Coronary artery (tissue), 2 donors: ENCODE results near the gene SLC22A25.
"Not testable (repeated sequence)": the region's sequence is repeated elsewhere in the genome, so short reads cannot be mapped to it uniquely, and the experiment has no call there.

Experiments used
- DNase-seq: peaks from one replicate; pipeline ENCODE4 v3.0.0-alpha.2; 2017; ENCODE audit warnings: low spot score
- H3K27ac ChIP-seq, 2 donors: fragments of 200-600 bp; sonication (generic); one replicate each; pipeline ENCODE4 v1.5.1; 2016 to 2019
- H3K4me3 ChIP-seq: fragments of 200-600 bp; sonication (generic); 2 replicates; pipeline ENCODE4 v1.5.1; 2016; ENCODE audit warnings: mild to moderate bottlenecking, moderate library complexity
- CTCF ChIP-seq: fragments of 200-600 bp; sonication (generic); IDR thresholded peaks from one replicate; pipeline ENCODE4 v1.5.1; 2019; ENCODE audit warnings: antibody characterized with exemption

The SLC22A25 gene

DNA sequence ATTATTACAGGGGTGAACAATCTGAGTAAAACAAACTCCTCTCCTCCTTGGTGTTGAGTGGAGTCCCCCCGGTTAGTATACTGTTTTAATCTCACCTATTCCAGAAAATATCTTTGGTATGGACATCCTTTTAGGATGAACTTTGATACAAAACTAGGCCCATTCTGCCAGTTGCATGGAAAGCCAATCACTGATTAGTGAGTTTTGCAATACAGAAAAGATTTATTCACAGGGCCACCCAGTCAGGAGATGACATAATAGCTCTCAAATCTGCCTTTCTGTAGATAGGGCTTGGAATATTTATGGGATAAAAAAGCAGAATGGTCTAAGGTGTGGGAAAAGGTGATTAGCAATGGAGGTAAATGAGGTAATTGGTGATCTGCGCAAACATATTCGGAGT, 30.3 kb upstream of the SLC22A25 start:
- no peak for DNase-seq

GRCh38 chr11:63262547-63262946, 19.1 kb upstream of the SLC22A25 start:
- no peak for DNase-seq
- Histone ChIP-seq H3K4me3 (no peak overlapping the region), H3K27ac (no peak overlapping the region)
- no peak for TF ChIP-seq CTCF

More for the DNA sequence above, 30.3 kb upstream of the SLC22A25 start:
- TF ChIP-seq CTCF = no peak
- H3K27ac ChIP-seq = no peak overlapping the region
- H3K4me3 ChIP-seq = no peak overlapping the region

- no peak for TF ChIP-seq CTCF
- no peak overlapping the region for H3K27ac ChIP-seq
- no peak for DNase-seq
- H3K4me3 ChIP-seq = no peak overlapping the region
These were observed 7.9 kb upstream of the SLC22A25 start for GRCh38 chr11:63251312-63251711.

- no peak for DNase-seq
- TF ChIP-seq CTCF = no peak
- H3K27ac ChIP-seq = no peak overlapping the region
- H3K4me3 ChIP-seq = no peak overlapping the region
These were observed 7.0 kb upstream of the SLC22A25 start for GRCh38 chr11:63250162-63251050.

DNA sequence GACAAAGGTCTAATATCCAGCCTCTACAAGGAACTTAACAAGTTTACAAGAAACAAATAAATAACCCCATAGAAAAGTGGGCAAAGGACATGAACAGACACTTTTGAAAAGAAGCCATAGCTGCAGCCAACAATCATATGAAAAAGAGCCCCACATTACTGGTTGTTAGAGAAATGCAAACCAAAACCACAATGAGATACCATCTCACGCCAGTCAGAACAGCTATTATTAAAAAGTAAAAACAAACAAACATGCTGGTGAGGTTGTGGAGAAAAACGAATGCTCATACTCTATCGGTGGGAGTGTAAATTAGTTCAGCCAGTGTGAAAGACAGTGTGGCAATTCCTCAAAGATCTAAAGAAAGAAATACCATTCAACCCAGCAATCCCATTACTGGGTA, 5.6 kb upstream of the SLC22A25 start:
- Histone ChIP-seq H3K4me3 (no peak overlapping the region), H3K27ac (no peak overlapping the region)
- no peak for TF ChIP-seq CTCF
- DNase-seq = no peak

- not testable (repeated sequence) for H3K4me3 ChIP-seq, DNase-seq, H3K27ac ChIP-seq
These were observed 4.0 kb upstream of the SLC22A25 start for GRCh38 chr11:63247237-63248002.

GRCh38 chr11:63246045-63246444, 2.6 kb upstream of the SLC22A25 start:
- no peak for TF ChIP-seq CTCF
- no peak for DNase-seq
- Histone ChIP-seq H3K4me3 (no peak overlapping the region), H3K27ac (no peak overlapping the region)
